A172 (cell line): ENCODE results near the gene BAG2. TPM values are rescaled to one million over a fixed set of nuclear protein-coding genes. Genes with fewer than 3 reads are reported as not detected.
A peak's percentile ranks its signal among the peaks of the same experiment; 100 is the strongest.

Experiments
- DNase-seq: peaks from one replicate; pipeline ENCODE4 v3.0.0-alpha.2; 2015; ENCODE audit warnings: low spot score
- total RNA-seq: library from RNA; depleted of rRNA; stranded (reverse); fragments of >200 nt; shearing (Covaris generic); gene quantifications from 2 replicates; pipeline ENCODE4 v1.2.3, GENCODE V29; 2014; rRNA removed

The BAG2 gene
- total RNA-seq, 1 experiment from 2014 or later, result 22.6 TPM

GRCh38 chr6:57221191-57221935 lies 49.2 kb downstream of the BAG2 start:
- peak; percentile 25 for DNase-seq

- DNase-seq, result peak; percentile 59
Measured at GRCh38 chr6:57221936-57222742, 50.0 kb downstream of the BAG2 start, which contains the start of gene RAB23. Gene RAB23, minus strand, starts transcription at chr6:57222307. Its CDS starts 11,927 bp downstream, at chr6:57210380.

- DNase-seq, result no peak
Measured at GRCh38 chr6:57222743-57223077, 50.6 kb downstream of the BAG2 start.

- DNase-seq, result peak; percentile 27
Measured at GRCh38 chr6:57224769-57225515, 52.8 kb downstream of the BAG2 start.

- DNase-seq, result no peak
Measured at GRCh38 chr6:57226221-57226620, 54.1 kb downstream of the BAG2 start.

Other genes with a start within 250 kb of the BAG2 start
- gene BEND6, start 217.2 kb upstream of the BAG2 start, total RNA-seq, result 11.7 and 14.1 TPM in 2 replicates
- gene KIAA1586, start 125.6 kb upstream of the BAG2 start, total RNA-seq, result 17.0 and 19.1 TPM in 2 replicates
- 27.7 and 33.2 TPM in 2 replicates for gene ZNF451, start 82.1 kb upstream of the BAG2 start, total RNA-seq
- 21.9 and 28.7 TPM in 2 replicates for gene RAB23, start 50.0 kb downstream of the BAG2 start, total RNA-seq
- gene PRIM2, start 145.3 kb downstream of the BAG2 start, total RNA-seq, result 52.2 and 62.8 TPM in 2 replicates